CD4-positive, CD25-positive, alpha-beta regulatory T cell (primary cell): ENCODE results near the gene FAM184B. TPM values are rescaled to one million over a fixed set of nuclear protein-coding genes. Genes with fewer than 3 reads are reported as not detected.

Source experiments
- ATAC-seq, 2 donors: fragments of 150-1000 bp; cut with Tn5 transposase; one replicate each; pipeline ENCODE4 v1.10.0; 2021; ENCODE audit warnings: low read depth in 2 of 2, moderate number of reproducible peaks in 2 of 2, moderate library complexity in 1 of 2
- DNase-seq, 3 donors: peaks; one replicate each; pipeline versions ENCODE4 v3.0.0 to v3.0.0-alpha.2; 2012 to 2022; ENCODE audit warnings: mixed read lengths in 1 of 3
- H3K27ac ChIP-seq: one replicate; pipeline ENCODE4 v1.7.0; 2013; ENCODE audit warnings: mild to moderate bottlenecking, low read length; ENCODE audit not compliant: insufficient read depth, poor library complexity, severe bottlenecking
- H3K27me3 ChIP-seq: one replicate; pipeline ENCODE4 v1.7.0; 2013; ENCODE audit warnings: low read length; ENCODE audit not compliant: control insufficient read depth, insufficient read depth
- H3K36me3 ChIP-seq: one replicate; pipeline ENCODE4 v1.7.0; 2013; ENCODE audit warnings: mild to moderate bottlenecking, low read length, moderate library complexity; ENCODE audit not compliant: control insufficient read depth, insufficient read depth
- H3K4me1 ChIP-seq: 2 replicates; pipeline ENCODE4 v1.7.0; 2013; ENCODE audit warnings: mild to moderate bottlenecking, low read length; ENCODE audit not compliant: insufficient read depth, control insufficient read depth, poor library complexity, severe bottlenecking
- H3K4me3 ChIP-seq: one replicate; pipeline ENCODE4 v1.7.0; 2013; ENCODE audit warnings: low read depth, mild to moderate bottlenecking, low read length, moderate library complexity
- H3K9me3 ChIP-seq, 2 experiments: 1 replicate in 1 of 2; 2 replicates in 1 of 2; pipeline ENCODE4 v1.7.0; 2013; ENCODE audit warnings: low read length in 2 of 2, mild to moderate bottlenecking in 1 of 2, moderate library complexity in 1 of 2; ENCODE audit not compliant: control insufficient read depth in 2 of 2
- H3K27ac Mint-ChIP-seq, 3 donors: one replicate each; pipeline ENCODE4 v1.8.0; 2020 to 2022; ENCODE audit warnings: mild to moderate bottlenecking in 3 of 3, mixed read lengths in 3 of 3, moderate library complexity in 2 of 3
- H3K27me3 Mint-ChIP-seq: one replicate; pipeline ENCODE4 v1.8.0; 2022; ENCODE audit warnings: mild to moderate bottlenecking, mixed read lengths
- H3K36me3 Mint-ChIP-seq: one replicate; pipeline ENCODE4 v1.8.0; 2020; ENCODE audit warnings: mixed read lengths
- H3K4me1 Mint-ChIP-seq, 4 donors: one replicate each; pipeline ENCODE4 v1.8.0; 2020 to 2022; ENCODE audit warnings: mixed read lengths in 4 of 4, mild to moderate bottlenecking in 1 of 4
- H3K4me3 Mint-ChIP-seq, 4 donors: one replicate each; pipeline ENCODE4 v1.8.0; 2020 to 2022; ENCODE audit warnings: mild to moderate bottlenecking in 4 of 4, mixed read lengths in 4 of 4, moderate library complexity in 3 of 4
- H3K9me3 Mint-ChIP-seq, 7 donors: one replicate each; pipeline ENCODE4 v1.8.0; 2020 to 2022; ENCODE audit warnings: mixed read lengths in 7 of 7, mild to moderate bottlenecking in 3 of 7, moderate library complexity in 2 of 7
- polyA plus RNA-seq, 4 donors: library from polyadenylated mRNA; unstranded; fragments of 300-500 nt; fragmentation: Illumina TruSeq; gene quantifications; one replicate each; pipeline ENCODE4 v1.2.3, GENCODE V29; 2021
- total RNA-seq: library from RNA; stranded (reverse); gene quantifications from one replicate; pipeline ENCODE4 v1.2.3, GENCODE V29; 2022

Gene FAM184B
- total and polyA plus RNA-seq, 5 donors from 2014 or later = 0.03 TPM; not detected in 4

- Mint-ChIP-seq H3K27me3 (no peaks in the 10 kb centered on the region), H3K4me1 (peaks cover 0 to 6% (median 2%) of the 10 kb centered on the region in 4 donors), H3K27ac (no peak overlapping the region), H3K9me3 (peaks cover 0 to 6% (median 0%) of the 10 kb centered on the region in 7 donors), H3K36me3 (no peaks in the 10 kb centered on the region), H3K4me3 (no peak overlapping the region)
- DNase-seq (peak in 1 of 3 donors; percentile 16), ATAC-seq (no peak)
- no peaks in the 10 kb centered on the region for H3K36me3 ChIP-seq
- no peaks in the 10 kb centered on the region for H3K4me1 ChIP-seq
- no peaks in the 10 kb centered on the region for H3K9me3 ChIP-seq
- H3K4me3 ChIP-seq = no peak overlapping the region
- no peaks in the 10 kb centered on the region for H3K27me3 ChIP-seq
- no peak overlapping the region for H3K27ac ChIP-seq
These were observed 18.7 kb downstream of the FAM184B start for GRCh38 chr4:17762726-17763125.

DNA sequence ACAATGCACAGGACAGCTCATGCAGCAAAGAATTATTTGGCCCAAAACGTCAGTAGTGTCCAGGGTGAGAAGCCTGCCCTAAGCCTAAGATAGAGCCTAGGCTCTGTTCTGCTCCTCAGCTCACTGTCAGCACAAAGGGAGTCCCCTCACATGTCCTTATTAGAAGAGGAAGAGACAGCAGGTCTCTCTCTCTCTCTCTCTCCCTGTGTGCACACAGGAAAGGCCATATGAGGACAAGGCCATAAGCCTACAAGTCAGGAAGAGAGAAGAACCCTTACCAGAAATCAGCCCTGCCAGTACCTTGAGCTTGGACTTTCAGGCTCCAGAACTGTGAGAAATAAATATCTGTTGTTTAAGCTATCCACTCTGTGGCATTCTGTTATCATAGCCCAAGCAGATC lies 20.4 kb downstream of the FAM184B start:
- H3K27me3 ChIP-seq = no peaks in the 10 kb centered on the region
- peak overlapping the region in 1 of 3 donors; percentile 18 for H3K27ac Mint-ChIP-seq
- no peaks in the 10 kb centered on the region for H3K36me3 Mint-ChIP-seq
- no peak overlapping the region for H3K4me3 ChIP-seq
- no peak overlapping the region for H3K27ac ChIP-seq
- peaks cover 0 to 4% (median 0%) of the 10 kb centered on the region in 7 donors for H3K9me3 Mint-ChIP-seq
- H3K4me3 Mint-ChIP-seq = no peak overlapping the region
- peaks cover 0 to 6% (median 1%) of the 10 kb centered on the region in 4 donors for H3K4me1 Mint-ChIP-seq
- ATAC-seq (no peak), DNase-seq (no peak)
- no peaks in the 10 kb centered on the region for H3K9me3 ChIP-seq
- H3K4me1 ChIP-seq = no peaks in the 10 kb centered on the region
- H3K27me3 Mint-ChIP-seq = no peaks in the 10 kb centered on the region
- no peaks in the 10 kb centered on the region for H3K36me3 ChIP-seq

DNA sequence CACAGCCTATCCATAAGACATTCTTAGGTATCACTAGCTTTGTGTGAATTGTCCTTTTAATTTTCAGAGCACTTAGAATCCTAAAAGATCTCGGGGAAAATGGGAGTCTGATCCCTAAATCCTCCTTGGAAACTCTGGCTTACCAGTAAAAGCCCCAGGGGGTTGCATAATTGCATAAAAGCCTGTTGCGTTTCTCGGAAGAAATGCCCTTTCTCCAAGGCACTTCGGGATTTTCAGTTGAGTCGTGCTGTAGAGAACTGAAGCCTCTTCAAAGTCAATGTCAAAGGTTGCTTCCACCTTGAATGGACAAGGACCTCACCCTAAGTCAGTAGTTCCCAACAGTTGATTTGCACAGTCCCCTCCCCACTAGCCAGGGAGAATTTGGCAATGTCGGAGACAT lies 20.8 kb downstream of the FAM184B start:
- DNase-seq (no peak), ATAC-seq (no peak)
- no peak overlapping the region for H3K27ac ChIP-seq
- no peaks in the 10 kb centered on the region for H3K27me3 ChIP-seq
- Mint-ChIP-seq H3K4me1 (peaks cover 0 to 4% (median 0%) of the 10 kb centered on the region in 4 donors), H3K4me3 (no peak overlapping the region), H3K27me3 (no peaks in the 10 kb centered on the region), H3K27ac (no peak overlapping the region), H3K36me3 (no peaks in the 10 kb centered on the region), H3K9me3 (no peaks in the 10 kb centered on the region)
- H3K4me3 ChIP-seq = no peak overlapping the region
- no peaks in the 10 kb centered on the region for H3K9me3 ChIP-seq
- no peaks in the 10 kb centered on the region for H3K36me3 ChIP-seq
- no peaks in the 10 kb centered on the region for H3K4me1 ChIP-seq

- DNase-seq (no peak), ATAC-seq (no peak)
- H3K9me3 ChIP-seq = no peaks in the 10 kb centered on the region
- Mint-ChIP-seq H3K27me3 (no peaks in the 10 kb centered on the region), H3K27ac (no peak overlapping the region), H3K4me1 (no peaks in the 10 kb centered on the region), H3K36me3 (no peaks in the 10 kb centered on the region), H3K9me3 (no peaks in the 10 kb centered on the region), H3K4me3 (no peak overlapping the region)
- no peaks in the 10 kb centered on the region for H3K4me1 ChIP-seq
- H3K36me3 ChIP-seq = no peaks in the 10 kb centered on the region
- no peak overlapping the region for H3K4me3 ChIP-seq
- H3K27me3 ChIP-seq = peaks cover 5% of the 10 kb centered on the region
- H3K27ac ChIP-seq = no peak overlapping the region
These were observed 22.9 kb downstream of the FAM184B start for GRCh38 chr4:17758485-17758884.

DNA sequence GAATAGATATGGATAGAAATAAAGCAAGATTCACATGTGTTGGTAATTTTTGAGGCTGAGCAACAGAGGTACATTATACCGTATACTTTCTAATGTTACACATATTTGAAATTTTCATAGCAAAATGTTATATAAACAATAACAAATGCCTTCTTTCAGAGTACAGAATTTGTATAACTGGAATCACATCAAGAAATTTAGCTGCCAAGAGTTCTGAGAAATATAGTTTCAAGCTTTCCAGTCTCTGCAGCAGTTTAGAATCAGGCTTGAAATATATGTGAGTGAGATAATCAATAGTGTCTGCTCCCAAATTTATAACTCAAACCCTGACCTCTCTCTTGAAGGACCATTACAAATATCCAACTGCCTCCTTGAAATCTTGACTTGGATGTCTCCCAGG lies 23.8 kb downstream of the FAM184B start:
- Histone ChIP-seq H3K4me1 (no peaks in the 10 kb centered on the region), H3K9me3 (no peaks in the 10 kb centered on the region), H3K27me3 (peaks cover 5% of the 10 kb centered on the region), H3K36me3 (no peaks in the 10 kb centered on the region), H3K4me3 (no peak overlapping the region), H3K27ac (no peak overlapping the region)
- no peak overlapping the region for H3K4me3 Mint-ChIP-seq
- peaks cover 6% of the 10 kb centered on the region for H3K27me3 Mint-ChIP-seq
- peaks cover 0 to 1% (median 0%) of the 10 kb centered on the region in 7 donors for H3K9me3 Mint-ChIP-seq
- DNase-seq = no peak
- H3K27ac Mint-ChIP-seq = no peak overlapping the region
- ATAC-seq = no peak
- H3K4me1 Mint-ChIP-seq = no peaks in the 10 kb centered on the region
- H3K36me3 Mint-ChIP-seq = no peaks in the 10 kb centered on the region

GRCh38 chr4:17753646-17754045 lies 27.8 kb downstream of the FAM184B start:
- H3K27me3 Mint-ChIP-seq = peaks cover 10% of the 10 kb centered on the region
- no peaks in the 10 kb centered on the region for H3K36me3 Mint-ChIP-seq
- no peaks in the 10 kb centered on the region for H3K9me3 ChIP-seq
- no peak overlapping the region for H3K4me3 ChIP-seq
- no peak overlapping the region for H3K4me3 Mint-ChIP-seq
- no peaks in the 10 kb centered on the region for H3K36me3 ChIP-seq
- H3K9me3 Mint-ChIP-seq = peaks cover 0 to 1% (median 0%) of the 10 kb centered on the region in 7 donors
- ATAC-seq (no peak), DNase-seq (no peak)
- no peaks in the 10 kb centered on the region for H3K4me1 ChIP-seq
- H3K27ac Mint-ChIP-seq = no peak overlapping the region
- peaks cover 5% of the 10 kb centered on the region for H3K27me3 ChIP-seq
- no peak overlapping the region for H3K27ac ChIP-seq
- H3K4me1 Mint-ChIP-seq = no peaks in the 10 kb centered on the region

DNA sequence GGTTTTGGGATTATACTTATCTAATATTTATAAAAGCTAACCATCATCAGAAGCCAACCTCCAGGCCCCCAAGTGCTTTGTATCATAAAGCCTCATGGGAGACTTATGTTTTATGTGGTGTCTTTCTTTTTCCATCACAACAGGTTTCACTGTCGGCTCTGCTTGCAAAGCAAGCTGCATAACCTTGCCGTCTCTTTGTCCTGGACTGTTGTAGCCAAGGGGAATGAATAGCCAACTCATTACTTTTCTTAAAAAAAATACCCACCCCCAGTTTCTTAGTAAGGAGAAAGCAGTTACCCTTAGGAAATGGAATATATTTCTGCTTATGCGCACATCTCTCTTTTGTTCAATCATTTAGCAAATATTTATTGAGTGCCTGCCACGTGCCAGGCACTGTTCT lies 40.7 kb downstream of the FAM184B start:
- no peaks in the 10 kb centered on the region for H3K4me1 Mint-ChIP-seq
- Histone ChIP-seq H3K4me3 (no peak overlapping the region), H3K9me3 (no peaks in the 10 kb centered on the region), H3K27ac (no peak overlapping the region), H3K4me1 (no peaks in the 10 kb centered on the region), H3K27me3 (no peaks in the 10 kb centered on the region), H3K36me3 (no peaks in the 10 kb centered on the region)
- DNase-seq = no peak
- H3K9me3 Mint-ChIP-seq = peaks cover 0 to 4% (median 2%) of the 10 kb centered on the region in 7 donors
- no peak overlapping the region for H3K4me3 Mint-ChIP-seq
- H3K36me3 Mint-ChIP-seq = no peaks in the 10 kb centered on the region
- ATAC-seq = no peak
- peaks cover 12% of the 10 kb centered on the region for H3K27me3 Mint-ChIP-seq
- no peak overlapping the region for H3K27ac Mint-ChIP-seq

GRCh38 chr4:17736484-17736883 lies 44.9 kb downstream of the FAM184B start:
- no peaks in the 10 kb centered on the region for H3K4me1 ChIP-seq
- no peak overlapping the region for H3K27ac Mint-ChIP-seq

More at GRCh38 chr4:17736484-17736883, 44.9 kb downstream of the FAM184B start:
- no peak overlapping the region for H3K4me3 Mint-ChIP-seq
- Histone ChIP-seq H3K4me3 (no peak overlapping the region), H3K27me3 (no peaks in the 10 kb centered on the region), H3K9me3 (no peaks in the 10 kb centered on the region), H3K27ac (no peak overlapping the region), H3K36me3 (no peaks in the 10 kb centered on the region)
- H3K27me3 Mint-ChIP-seq = peaks cover 12% of the 10 kb centered on the region
- no peaks in the 10 kb centered on the region for H3K36me3 Mint-ChIP-seq
- no peaks in the 10 kb centered on the region for H3K4me1 Mint-ChIP-seq
- H3K9me3 Mint-ChIP-seq = peaks cover 0 to 5% (median 0%) of the 10 kb centered on the region in 7 donors
- no peak for DNase-seq
- no peak for ATAC-seq
